DND-41 (cell line): ENCODE data around the gene LIME1.

Source experiments
- ATAC-seq: fragments of 200-7000 bp; cut with Tn5 transposase; 3 replicates; pipeline ENCODE4 v1.9.1; 2021; ENCODE audit warnings: low read depth; ENCODE audit not compliant: insufficient read depth
- DNase-seq: peaks from one replicate; pipeline ENCODE4 v3.0.0-alpha.2; 2020
- H2AFZ ChIP-seq: 2 replicates; pipeline ENCODE4 v1.6.0; 2012; ENCODE audit warnings: low read depth, low read length
- H3K27ac ChIP-seq: 2 replicates; pipeline ENCODE4 v1.5.1; 2012; ENCODE audit warnings: low read length, inconsistent platforms
- H3K27me3 ChIP-seq: fragments of 200-600 bp; sonication (generic); 2 replicates; pipeline ENCODE4 v1.6.0; 2012; ENCODE audit warnings: low read length, mild to moderate bottlenecking, inconsistent platforms; ENCODE audit not compliant: insufficient read depth, poor library complexity
- H3K36me3 ChIP-seq: 2 replicates; pipeline ENCODE4 v1.5.1; 2012; ENCODE audit warnings: low read length, inconsistent platforms; ENCODE audit not compliant: insufficient read depth
- H3K4me1 ChIP-seq: 2 replicates; pipeline ENCODE4 v1.5.1; 2012; ENCODE audit warnings: mild to moderate bottlenecking, low read length; ENCODE audit not compliant: insufficient read depth
- H3K4me2 ChIP-seq: 2 replicates; pipeline ENCODE4 v1.6.0; 2012; ENCODE audit warnings: mild to moderate bottlenecking, moderate library complexity, low read length, inconsistent platforms; ENCODE audit not compliant: insufficient read depth
- H3K4me3 ChIP-seq, 2 experiments: fragments of 200-600 bp in 1 of 2; shearing (Covaris generic) in 1 of 2; 2 replicates each; pipeline ENCODE4 v1.5.1; 2012 to 2016; ENCODE audit warnings: inconsistent platforms in 2 of 2, low read length in 2 of 2, mild to moderate bottlenecking in 2 of 2, low read depth in 1 of 2, moderate library complexity in 1 of 2
- H3K79me2 ChIP-seq: 2 replicates; pipeline ENCODE4 v1.6.0; 2012; ENCODE audit warnings: low read length, inconsistent platforms; ENCODE audit not compliant: insufficient read depth
- H3K9ac ChIP-seq: 2 replicates; pipeline ENCODE4 v1.6.0; 2012; ENCODE audit warnings: low read depth, mild to moderate bottlenecking, inconsistent platforms, low read length, moderate library complexity
- H3K9me3 ChIP-seq: 2 replicates; pipeline ENCODE4 v1.5.1; 2012; ENCODE audit warnings: low read length, moderate library complexity, mild to moderate bottlenecking, inconsistent platforms; ENCODE audit not compliant: insufficient read depth, severe bottlenecking
- H4K20me1 ChIP-seq: 2 replicates; pipeline ENCODE4 v1.6.0; 2012; ENCODE audit warnings: low read length; ENCODE audit not compliant: insufficient read depth
- EZH2 ChIP-seq: IDR thresholded peaks from 3 replicates; pipeline ENCODE4 v1.6.1; 2012; ENCODE audit warnings: borderline replicate concordance, low read depth, mild to moderate bottlenecking, moderate library complexity, low read length, inconsistent platforms; ENCODE audit not compliant: severe bottlenecking
- TF ChIP-seq, protein P1 (sequence below): IDR thresholded peaks from 2 replicates; pipeline ENCODE4 v1.5.1; 2012; ENCODE audit warnings: borderline replicate concordance, low read length, moderate library complexity, mild to moderate bottlenecking; ENCODE audit not compliant: poor library complexity, severe bottlenecking; ENCODE audit errors: extremely low read depth

LIME1 gene

DNA sequence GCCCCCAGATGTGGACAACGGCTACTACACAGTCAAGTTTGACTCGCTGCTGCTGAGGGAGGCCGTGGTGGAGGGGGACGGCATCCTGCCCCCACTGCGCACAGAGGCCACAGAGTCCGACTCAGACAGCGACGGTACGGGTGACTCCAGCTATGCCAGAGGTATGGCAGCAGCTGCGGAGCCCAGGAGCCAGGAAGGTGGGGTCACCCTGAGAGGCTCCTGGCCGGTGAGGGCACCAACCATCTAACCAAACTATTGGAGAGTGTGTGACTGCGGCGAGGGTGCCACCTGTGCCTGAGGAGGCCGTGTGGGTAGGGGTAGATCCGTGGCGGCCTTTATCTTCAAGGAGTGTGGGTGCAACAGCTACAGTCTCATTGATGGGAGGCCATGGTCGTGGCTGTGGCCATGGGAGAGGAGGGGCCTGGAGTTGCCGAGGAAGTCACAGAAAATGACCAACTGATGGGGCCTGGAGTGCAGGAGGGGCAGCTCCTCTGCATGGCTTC lies 2.8 kb upstream of the LIME1 start:
- Histone ChIP-seq H3K9ac (no peak overlapping the region), H3K27me3 (no peaks in the 10 kb centered on the region), H4K20me1 (peaks cover 57% of the 10 kb centered on the region), H2AFZ (no peak overlapping the region), H3K4me3 (no peak overlapping the region), H3K36me3 (peaks cover 85% of the 10 kb centered on the region), H3K79me2 (peaks cover 44% of the 10 kb centered on the region), H3K4me1 (peaks cover 31% of the 10 kb centered on the region), H3K4me2 (no peak overlapping the region), H3K27ac (no peak overlapping the region; the same call in 1 of the 2 replicates), H3K9me3 (no peaks in the 10 kb centered on the region)
- DNase-seq (no peak), ATAC-seq (no peak)
- no peak for TF ChIP-seq EZH2
- TF ChIP-seq, protein P1, sequence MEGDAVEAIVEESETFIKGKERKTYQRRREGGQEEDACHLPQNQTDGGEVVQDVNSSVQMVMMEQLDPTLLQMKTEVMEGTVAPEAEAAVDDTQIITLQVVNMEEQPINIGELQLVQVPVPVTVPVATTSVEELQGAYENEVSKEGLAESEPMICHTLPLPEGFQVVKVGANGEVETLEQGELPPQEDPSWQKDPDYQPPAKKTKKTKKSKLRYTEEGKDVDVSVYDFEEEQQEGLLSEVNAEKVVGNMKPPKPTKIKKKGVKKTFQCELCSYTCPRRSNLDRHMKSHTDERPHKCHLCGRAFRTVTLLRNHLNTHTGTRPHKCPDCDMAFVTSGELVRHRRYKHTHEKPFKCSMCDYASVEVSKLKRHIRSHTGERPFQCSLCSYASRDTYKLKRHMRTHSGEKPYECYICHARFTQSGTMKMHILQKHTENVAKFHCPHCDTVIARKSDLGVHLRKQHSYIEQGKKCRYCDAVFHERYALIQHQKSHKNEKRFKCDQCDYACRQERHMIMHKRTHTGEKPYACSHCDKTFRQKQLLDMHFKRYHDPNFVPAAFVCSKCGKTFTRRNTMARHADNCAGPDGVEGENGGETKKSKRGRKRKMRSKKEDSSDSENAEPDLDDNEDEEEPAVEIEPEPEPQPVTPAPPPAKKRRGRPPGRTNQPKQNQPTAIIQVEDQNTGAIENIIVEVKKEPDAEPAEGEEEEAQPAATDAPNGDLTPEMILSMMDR: no peak

DNA sequence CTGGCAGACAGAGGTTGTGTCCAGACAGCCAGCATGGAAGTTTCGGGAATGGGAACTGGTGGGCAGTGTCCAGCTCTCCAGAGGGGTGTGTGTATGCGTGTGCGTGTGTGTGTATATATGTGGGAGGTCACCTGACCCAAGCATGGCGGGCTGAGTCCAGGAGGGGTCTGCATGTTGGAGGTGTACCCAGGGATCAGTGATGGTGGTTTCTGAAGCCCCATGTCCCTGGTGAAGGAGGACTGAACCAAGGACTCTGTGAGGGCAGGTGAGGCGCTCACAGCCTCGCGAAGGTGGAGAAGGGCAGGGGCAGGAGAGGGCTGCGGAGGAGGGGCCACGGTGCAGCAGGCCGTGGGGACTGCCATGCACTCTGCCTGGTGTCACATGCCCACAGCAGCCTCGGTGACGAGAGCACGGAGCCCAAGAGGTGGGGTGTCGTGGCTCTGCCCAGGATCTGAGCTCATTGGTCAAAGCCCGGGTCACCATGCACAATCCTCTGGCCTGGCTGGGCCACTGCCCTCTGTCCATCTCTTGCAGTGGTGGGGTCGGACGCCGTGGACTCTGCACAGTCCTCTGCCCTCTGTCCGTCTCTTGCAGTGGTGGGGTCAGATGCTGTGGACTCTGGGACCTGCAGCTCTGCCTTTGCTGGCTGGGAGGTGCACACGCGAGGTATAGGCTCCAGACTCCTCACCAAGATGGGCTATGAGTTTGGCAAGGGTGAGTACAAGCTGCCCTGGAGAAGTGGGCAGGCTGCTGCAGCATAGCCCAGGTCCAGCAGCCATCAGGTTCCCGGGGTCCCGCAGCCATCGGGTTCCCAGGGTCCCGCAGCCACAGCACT lies 2.1 kb upstream of the LIME1 start:
- DNase-seq: no peak
- no peak for TF ChIP-seq EZH2
- TF ChIP-seq, protein P1: no peak

DNA sequence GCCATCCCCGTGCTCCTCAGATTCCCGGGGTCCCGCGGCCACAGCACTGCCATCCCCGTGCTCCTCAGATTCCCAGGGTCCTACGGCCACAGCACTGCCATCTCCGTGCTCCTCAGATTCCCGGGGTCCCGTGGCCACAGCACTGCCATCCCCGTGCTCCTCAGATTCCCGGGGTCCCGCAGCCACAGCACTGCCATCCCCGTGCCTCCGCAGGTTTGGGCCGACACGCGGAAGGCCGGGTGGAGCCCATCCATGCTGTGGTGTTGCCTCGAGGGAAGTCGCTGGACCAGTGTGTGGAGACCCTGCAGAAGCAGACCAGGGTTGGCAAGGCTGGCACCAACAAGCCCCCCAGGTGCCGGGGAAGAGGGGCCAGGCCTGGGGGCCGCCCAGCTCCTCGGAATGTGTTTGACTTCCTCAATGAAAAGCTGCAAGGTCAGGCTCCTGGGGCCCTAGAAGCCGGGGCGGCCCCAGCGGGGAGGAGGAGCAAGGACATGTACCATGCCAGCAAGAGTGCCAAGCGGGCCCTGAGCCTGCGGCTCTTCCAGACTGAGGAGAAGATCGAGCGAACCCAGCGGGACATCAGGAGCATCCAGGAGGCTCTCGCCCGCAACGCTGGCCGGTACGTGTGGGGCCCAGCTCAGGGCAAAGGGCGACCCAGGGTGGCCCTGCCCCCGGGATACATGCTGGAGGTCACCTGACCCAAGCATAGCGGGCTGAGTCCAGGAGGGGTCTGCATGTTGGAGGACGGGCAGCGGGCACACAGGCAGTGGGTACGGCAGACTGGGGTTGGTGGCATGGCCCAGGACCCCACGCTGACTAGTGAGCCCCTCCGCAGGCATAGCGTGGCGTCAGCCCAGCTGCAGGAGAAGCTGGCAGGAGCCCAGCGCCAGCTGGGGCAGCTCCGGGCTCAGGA lies 1.3 kb upstream of the LIME1 start:
- DNase-seq (no peak), ATAC-seq (no peak)
- H2AFZ ChIP-seq: no peak overlapping the region
- no peak overlapping the region for H3K9ac ChIP-seq
- H3K36me3 ChIP-seq: peaks cover 77% of the 10 kb centered on the region
- no peak overlapping the region for H3K27ac ChIP-seq
- H3K4me1 ChIP-seq: peaks cover 19% of the 10 kb centered on the region
- no peak overlapping the region for H3K4me3 ChIP-seq
- peaks cover 31% of the 10 kb centered on the region for H3K79me2 ChIP-seq
- no peaks in the 10 kb centered on the region for H3K27me3 ChIP-seq
- H4K20me1 ChIP-seq: peaks cover 58% of the 10 kb centered on the region
- H3K4me2 ChIP-seq: no peak overlapping the region
- H3K9me3 ChIP-seq: no peaks in the 10 kb centered on the region
- TF ChIP-seq, protein P1: no peak
- no peak for TF ChIP-seq EZH2

More for the DNA sequence above, 2.1 kb upstream of the LIME1 start:
- H4K20me1 ChIP-seq: peaks cover 59% of the 10 kb centered on the region
- H3K9ac ChIP-seq: no peak overlapping the region
- ATAC-seq: no peak
- no peak overlapping the region for H3K27ac ChIP-seq
- H2AFZ ChIP-seq: no peak overlapping the region
- peaks cover 39% of the 10 kb centered on the region for H3K79me2 ChIP-seq
- H3K36me3 ChIP-seq: peaks cover 85% of the 10 kb centered on the region
- H3K4me2 ChIP-seq: no peak overlapping the region
- no peaks in the 10 kb centered on the region for H3K27me3 ChIP-seq
- no peak overlapping the region for H3K4me3 ChIP-seq
- peaks cover 27% of the 10 kb centered on the region for H3K4me1 ChIP-seq
- H3K9me3 ChIP-seq: no peaks in the 10 kb centered on the region
